ENCODE measurements around the gene NHSL2.

GRCh38 chrX:71993371-71993770 lies 82.7 kb downstream of the NHSL2 start:
- TF ChIP-seq CTCF (IDR thresholded peaks at IDR 0.05; ENCODE audit: insufficient read depth, low read depth, low read length), result no peak
- TF ChIP-seq EZH2 (IDR thresholded peaks at IDR 0.05; ENCODE audit: insufficient read depth, low read length), result no peak
